K562 (cell line): ENCODE data around the gene SIM2. TPM values are rescaled to one million over a fixed set of nuclear protein-coding genes. Genes with fewer than 3 reads are reported as not detected.

Experiments used
- ATAC-seq: fragments of 200-7000 bp; cut with Tn5 transposase; 3 replicates; pipeline ENCODE4 v1.9.1; 2020; ENCODE audit warnings: moderate library complexity
- BruUV-seq: library from RNA; stranded (reverse); fragments of 400-500 nt; replicated peaks from 2 replicates; lab custom pipeline; 2021; lab: Mats Ljungman, UMichigan
- CTCF ChIA-PET: fragments of 300-600 bp; formaldehyde crosslinking; extraction: SDS; loops from one replicate; lab custom pipeline; 2021; ENCODE audit warnings: low intra/inter-chr PET ratio; lab: Yijun Ruan, JAX
- POLR2A ChIA-PET: fragments of 300-600, 350-650 bp; sonication (Branson Sonifier 250); formaldehyde crosslinking; extraction: SDS; loops from one replicate; lab custom pipeline; 2021; ENCODE audit warnings: antibody characterized with exemption, inconsistent platforms; lab: Yijun Ruan, JAX
- DNase-seq, 4 experiments: peaks; one replicate each; pipeline versions ENCODE4 v3.0.0 to v3.0.0-alpha.2; 2011 to 2018; ENCODE audit warnings: low spot score in 3 of 4, mixed read lengths in 3 of 4; ENCODE audit errors: extremely low read depth in 1 of 4
- FAIRE-seq: peaks from 2 replicates; lab custom pipeline; 2011; peaks lifted over from hg19 to GRCh38; lab: Jason Lieb, UNC
- H2AFZ ChIP-seq: 2 replicates; pipeline ENCODE4 v1.6.0; 2011; ENCODE audit warnings: low read depth, low read length, control low read depth, inconsistent platforms
- H3K27ac ChIP-seq: fragments of 200-600 bp; 3 replicates; pipeline ENCODE4 v1.8.0; 2011; ENCODE audit warnings: low read depth, mild to moderate bottlenecking, control low read depth, inconsistent platforms, low read length, moderate library complexity, mixed read lengths; ENCODE audit errors: extremely low read depth
- H3K27me3 ChIP-seq, 2 experiments: fragments of 300-600 bp in 1 of 2; 2 replicates in 1 of 2; 3 replicates in 1 of 2; pipeline versions ENCODE4 v1.6.0 to v1.8.0; 2011; ENCODE audit warnings: inconsistent platforms in 2 of 2, low read length in 2 of 2, mild to moderate bottlenecking in 1 of 2, mixed read lengths in 1 of 2, moderate library complexity in 1 of 2; ENCODE audit not compliant: control insufficient read depth in 2 of 2, insufficient read depth in 2 of 2
- H3K36me3 ChIP-seq: fragments of 300-600 bp; 3 replicates; pipeline ENCODE4 v1.8.0; 2011; ENCODE audit warnings: mild to moderate bottlenecking, low read length, inconsistent platforms; ENCODE audit not compliant: control insufficient read depth, insufficient read depth
- H3K4me1 ChIP-seq, 2 experiments: fragments of 200-600 bp in 1 of 2; replicated peaks in 1 of 2; 2 replicates in 1 of 2; 3 replicates in 1 of 2; pipeline versions ENCODE4 v1.5.1 to v1.8.0; 2011; ENCODE audit warnings: inconsistent platforms in 2 of 2, low read length in 2 of 2, mild to moderate bottlenecking in 1 of 2, mixed read lengths in 1 of 2, moderate library complexity in 1 of 2; ENCODE audit not compliant: control insufficient read depth in 2 of 2, insufficient read depth in 2 of 2
- H3K4me2 ChIP-seq: 2 replicates; pipeline ENCODE4 v1.6.1; 2011; ENCODE audit warnings: low read length, control low read depth, inconsistent platforms, mixed read lengths; ENCODE audit not compliant: insufficient read depth
- H3K4me3 ChIP-seq: fragments of 200-600 bp; sonication (generic), shearing (Covaris generic); 2 replicates; pipeline ENCODE4 v1.5.1; 2016; ENCODE audit warnings: control low read depth, inconsistent platforms
- H3K79me2 ChIP-seq: fragments of 200-600 bp; 3 replicates; pipeline ENCODE4 v1.8.0; 2011; ENCODE audit warnings: low read length, inconsistent platforms; ENCODE audit not compliant: control insufficient read depth, insufficient read depth
- H3K9ac ChIP-seq, 2 experiments: 2 replicates each; pipeline versions ENCODE4 v1.6.0 to v1.6.1; 2011; ENCODE audit warnings: low read depth in 2 of 2, low read length in 2 of 2, control low read depth in 1 of 2, inconsistent platforms in 1 of 2, mild to moderate bottlenecking in 1 of 2, mixed read lengths in 1 of 2; ENCODE audit not compliant: insufficient read depth in 1 of 2
- H3K9me1 ChIP-seq: one replicate; pipeline ENCODE4 v1.6.0; 2011; ENCODE audit warnings: inconsistent platforms, mild to moderate bottlenecking, low read length, moderate library complexity; ENCODE audit not compliant: control insufficient read depth, insufficient read depth
- H3K9me3 ChIP-seq: replicated peaks from 2 replicates; pipeline ENCODE4 v1.5.1; 2011; ENCODE audit warnings: low read depth, low read length, inconsistent platforms; ENCODE audit not compliant: control insufficient read depth, insufficient read depth
- H4K20me1 ChIP-seq: replicated peaks from 2 replicates; pipeline ENCODE4 v1.6.1; 2011; ENCODE audit warnings: low read length, inconsistent platforms, mixed read lengths; ENCODE audit not compliant: control insufficient read depth, insufficient read depth
- CEBPG ChIP-seq, 3 experiments: fragments of 200-800 bp in 1 of 3; sonication (Bioruptor generic) in 1 of 3; sonication (generic) in 1 of 3; formaldehyde crosslinking in 1 of 3; IDR thresholded peaks in 2 of 3; conservative IDR thresholded peaks in 1 of 3; 2 replicates each; pipeline versions ENCODE4 v1.6.1 to v1.8.0; 2016 to 2022; ENCODE audit warnings: missing compliant biosample characterization in 2 of 3, missing genetic modification characterization in 2 of 3, mild to moderate bottlenecking in 1 of 3, missing genetic modification reagents in 1 of 3
- CEBPZ ChIP-seq: fragments of 150-350 bp; IDR thresholded peaks from 2 replicates; pipeline ENCODE4 v1.6.1; 2014; ENCODE audit warnings: low read depth, mild to moderate bottlenecking, low read length, borderline replicate concordance
- ELF2 ChIP-seq: fragments of 250-450 bp; sonication (Bioruptor Pico); IDR thresholded peaks from 2 replicates; pipeline ENCODE4 v1.5.0; 2021; ENCODE audit warnings: mild to moderate bottlenecking
- ETV6 ChIP-seq, 3 experiments: fragments of 150-350 bp in 1 of 3; sonication (generic) in 1 of 3; formaldehyde crosslinking in 1 of 3; IDR thresholded peaks; 2 replicates each; pipeline versions ENCODE4 v1.6.1 to v1.8.0; 2014 to 2022; ENCODE audit warnings: borderline replicate concordance in 2 of 3, low read depth in 2 of 3, antibody characterized with exemption in 1 of 3, low read length in 1 of 3, mild to moderate bottlenecking in 1 of 3, missing genetic modification reagents in 1 of 3
- FUS ChIP-seq: fragments of 200-400 bp; formaldehyde crosslinking; optimal IDR thresholded peaks from 2 replicates; pipeline ENCODE3; 2017; ENCODE audit warnings: low read depth, low read length
- HMG20B ChIP-seq: fragments of 250-450 bp; sonication (Bioruptor Pico); IDR thresholded peaks from 2 replicates; pipeline ENCODE4 v1.5.0; 2021; ENCODE audit warnings: mild to moderate bottlenecking
- IRF9 ChIP-seq: fragments of 450-650 bp; IDR thresholded peaks from 2 replicates; pipeline ENCODE4 v1.6.1; 2016; ENCODE audit warnings: missing biosample characterization, missing genetic modification characterization
- KDM5B ChIP-seq: fragments of 200-600 bp; sonication (generic); IDR thresholded peaks from 2 replicates; pipeline ENCODE4 v1.6.1; 2012; ENCODE audit warnings: low read depth, mild to moderate bottlenecking, moderate library complexity, low read length, control low read depth, inconsistent platforms; ENCODE audit not compliant: insufficient replicate concordance
- NELFE ChIP-seq: IDR thresholded peaks from 2 replicates; pipeline ENCODE4 v1.6.1; 2011; ENCODE audit warnings: mild to moderate bottlenecking; ENCODE audit not compliant: insufficient read depth, insufficient read length
- PTBP1 ChIP-seq: fragments of 200-400 bp; formaldehyde crosslinking; IDR thresholded peaks from 2 replicates; pipeline ENCODE4 v1.6.1; 2017; ENCODE audit warnings: low read depth, low read length
- SMAD3 ChIP-seq: fragments of 450-650 bp; formaldehyde crosslinking; conservative IDR thresholded peaks from 2 replicates; pipeline ENCODE4 v1.4.0; 2020; ENCODE audit warnings: mild to moderate bottlenecking
- ZNF655 ChIP-seq: fragments of 250-450 bp; sonication (Bioruptor Pico); IDR thresholded peaks from 2 replicates; pipeline ENCODE4 v1.5.0; 2021
- WGBS: fragments of 100-300 bp; shearing (Covaris generic); methylation state at CpG from one replicate; pipeline ENCODE4 v1.1.6; 2016; ENCODE audit warnings: low coverage, mixed read lengths; ENCODE audit not compliant: insufficient coverage; ENCODE audit errors: missing lambda C conversion rate; 5-methylcytosine and 5-hydroxymethylcytosine counted together
- in situ Hi-C: fragments of 300-500 bp; cut with MboI; formaldehyde crosslinking; loops from 4 replicates; pipeline ENCODE4 v1.15.0; 2018; ENCODE audit warnings: inconsistent platforms, mixed read lengths
- intact Hi-C: fragments of 100-400 bp; cut with micrococcal nuclease; formaldehyde crosslinking; loops from 2 replicates; pipeline ENCODE4 v1.14.2; 2022
- polyA plus RNA-seq, 8 experiments: library from polyadenylated mRNA; depleted of rRNA in 4 of 8; stranded (reverse) in 5 of 8; unstranded in 3 of 8; fragments of >200 nt; fragmentation: Nextera tagmentation in 2 of 8; fragmentation: Illumina TruSeq in 1 of 8; extraction: Ambion mirVana in 2 of 8; extraction: Trizol in 1 of 8; gene quantifications; 2 replicates each; pipeline versions ENCODE4 v1.2.1 to v1.2.3, GENCODE V29; 2011 to 2014; ENCODE audit warnings: inconsistent platforms in 1 of 8, missing spikeins in 1 of 8
- total RNA-seq, 7 experiments: library from RNA; depleted of rRNA in 6 of 7; stranded (reverse); fragments of >200 nt in 6 of 7; fragmentation: Illumina TruSeq in 2 of 7; extraction: Trizol in 2 of 7; gene quantifications; 2 replicates each; pipeline versions ENCODE4 v1.2.1 to v1.2.3, GENCODE V29; 2011 to 2021; ENCODE audit warnings: low replicate concordance in 1 of 7

SIM2 gene
- total and polyA plus RNA-seq, 9 of the 15 experiments (the other 6 are each of a cell fraction or from before 2014, with no cell fraction given), result 0.07 to 0.11 (median 0.08) TPM; not detected in 6

- in situ Hi-C loops, result no loop called here
- H3K4me2 ChIP-seq, result no peak overlapping the region
- DNase-seq, result no peak
- no peaks in the 10 kb centered on the region for H3K79me2 ChIP-seq
- peak overlapping the region in 1 of 2 experiments; percentile 48; a peak in 1 of 4 replicates for H3K9ac ChIP-seq
- no peaks in the 10 kb centered on the region for H4K20me1 ChIP-seq
- no peak for FAIRE-seq
- no TSS peak for BruUV-seq
- no peak for ATAC-seq
- H3K4me1 ChIP-seq, result 0 out of 5 replicates have a peak, but pooled peaks cover 0 to 3% of the 10 kb centered on the region in 2 experiments
- intact Hi-C loops, result no loop called here
- no peaks in the 10 kb centered on the region for H3K27me3 ChIP-seq
- H3K9me3 ChIP-seq, result no peaks in the 10 kb centered on the region
- H3K27ac ChIP-seq, result no peak overlapping the region
- H3K36me3 ChIP-seq, result no peaks in the 10 kb centered on the region
- CTCF ChIA-PET, result no interaction called here
- H3K4me3 ChIP-seq, result no peak overlapping the region
- no peak for TF ChIP-seq IRF9
- no peak for TF ChIP-seq KDM5B
- no peak for TF ChIP-seq CEBPZ
- no peak for TF ChIP-seq NELFE
- no peak for TF ChIP-seq ZNF655 (CRISPR knock-in tag)
- no peak for TF ChIP-seq FUS
- no peak for TF ChIP-seq SMAD3 (CRISPR knock-in tag)
- TF ChIP-seq HMG20B, result no peak
- TF ChIP-seq ETV6 (IDR thresholded peaks at IDR 0.05; ENCODE audit: borderline replicate concordance in 1 of 2, low read depth in 2 of 2, low read length in 1 of 2), result no peak
- no peak for TF ChIP-seq ETV6 (CRISPR knock-in tag; IDR thresholded peaks at IDR 0.05; ENCODE audit: borderline replicate concordance)
- no peak for TF ChIP-seq ELF2
- TF ChIP-seq CEBPG (CRISPR knock-in tag; IDR thresholded peaks at IDR 0.05), result no peak
- TF ChIP-seq CEBPG (tag; conservative IDR thresholded peaks at IDR 0.05 in 1 of 2, IDR thresholded peaks at IDR 0.05 in 1 of 2), result no peak
- no peak for TF ChIP-seq PTBP1
- POLR2A ChIA-PET, result interaction anchor here (1.0 to 1.6 kb wide), 2 partner anchors 12 to 20 kb away, joined by 4 read pairs; no protein-coding TSS in a partner anchor
- no peak overlapping the region for H2AFZ ChIP-seq
- no peaks in the 10 kb centered on the region for H3K9me1 ChIP-seq
- WGBS, result 20% methylated on average over 5 of the region's 5 CpGs
These were observed 74.2 kb downstream of the SIM2 start for GRCh38 chr21:36773117-36773516.
